HL-60 (cell line): ENCODE data around the gene OR2T35.

ENCODE experiments used
- CTCF ChIP-seq: IDR thresholded peaks from one replicate; pipeline ENCODE4 v1.5.1; 2011; ENCODE audit warnings: low read length, control low read depth, inconsistent platforms; ENCODE audit not compliant: insufficient read depth
- GABPA ChIP-seq: IDR thresholded peaks from 2 replicates; pipeline ENCODE4 v1.6.1; 2012; ENCODE audit warnings: low read depth

DNA sequence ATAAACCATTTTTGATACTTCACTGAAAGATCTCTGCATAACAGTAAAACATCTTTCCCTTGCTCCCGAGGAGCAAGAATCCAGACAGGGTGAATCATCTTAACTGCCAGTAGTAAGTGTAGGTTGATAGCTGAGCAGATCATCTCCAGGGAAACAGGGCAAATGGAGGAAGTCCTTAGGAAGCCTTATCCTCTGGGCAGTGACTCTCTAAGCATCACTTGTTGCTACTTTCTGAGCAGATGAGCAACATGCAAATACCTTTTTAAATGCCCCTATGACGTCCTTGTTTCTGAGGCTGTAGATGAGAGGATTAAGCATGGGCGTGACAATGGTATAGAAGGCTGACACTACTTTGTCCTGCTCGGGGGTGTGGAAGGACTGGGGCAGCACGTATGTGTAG, 19.1 kb downstream of the OR2T35 start:
- TF ChIP-seq CTCF (no peak), GABPA (no peak)
